NB4 (cell line): ENCODE measurements around the gene CACNA1A.

ENCODE experiments used
- DNase-seq: peaks from one replicate; pipeline ENCODE4 v3.0.0; 2010; ENCODE audit warnings: low read depth
- H3K4me3 ChIP-seq: one replicate; pipeline ENCODE4 v1.5.1; 2011; ENCODE audit warnings: mild to moderate bottlenecking, low read depth, low read length, moderate library complexity
- MYC ChIP-seq: IDR thresholded peaks from 2 replicates; pipeline ENCODE4 v1.6.1; 2011; ENCODE audit warnings: low read depth, low read length
- POLR2A ChIP-seq: IDR thresholded peaks from 2 replicates; pipeline ENCODE4 v1.6.1; 2011; ENCODE audit warnings: mild to moderate bottlenecking; ENCODE audit not compliant: insufficient read length; ENCODE audit errors: extremely low read depth
- TF ChIP-seq, protein P1 (sequence below): IDR thresholded peaks from one replicate; pipeline ENCODE4 v1.5.1; 2012; ENCODE audit warnings: low read depth, low read length
- TF ChIP-seq, protein P2 (sequence below): IDR thresholded peaks from 2 replicates; pipeline ENCODE4 v1.6.1; 2011; ENCODE audit warnings: low read depth, low read length

Gene CACNA1A

DNA sequence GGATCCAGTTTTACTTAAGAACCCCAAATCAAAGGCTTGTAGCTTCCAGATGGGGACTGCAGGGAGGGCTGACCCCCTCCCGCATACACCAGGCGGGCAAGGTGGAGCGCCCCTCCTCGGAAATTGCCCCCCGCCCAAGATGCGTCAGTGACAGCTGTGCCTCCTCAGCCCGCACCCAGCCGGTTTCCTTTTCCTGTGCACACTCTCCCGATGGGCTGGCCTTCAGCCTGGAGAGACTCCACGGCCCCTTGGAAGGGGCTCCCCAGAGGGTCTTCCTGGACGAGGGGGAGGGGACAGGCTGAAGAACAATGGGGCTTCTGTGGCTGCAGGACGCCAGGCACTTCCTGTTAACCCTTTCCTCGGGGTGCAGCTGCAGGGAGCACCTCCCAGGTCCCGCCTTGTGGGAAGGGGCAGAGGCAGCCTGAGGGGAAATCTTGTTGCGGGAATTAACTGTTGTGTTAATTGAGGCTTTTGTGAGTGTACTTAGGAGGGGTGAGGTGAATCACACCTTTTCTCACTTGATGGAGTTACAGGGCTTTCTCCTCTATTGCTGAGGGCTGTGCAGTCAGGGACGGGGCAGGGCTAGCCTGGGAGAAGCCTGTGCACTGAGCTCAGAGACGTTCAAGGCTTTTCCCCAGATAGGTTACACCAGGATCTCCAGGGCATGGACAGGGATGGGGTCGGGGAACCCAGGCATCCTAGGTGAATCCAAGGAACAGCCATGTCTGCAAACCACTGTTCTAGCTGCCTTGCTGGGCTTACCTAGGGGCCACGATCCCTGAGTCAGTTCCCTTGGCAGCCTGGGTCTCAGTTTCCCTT is 341.7 kb downstream of the CACNA1A start:
- no peak overlapping the region for H3K4me3 ChIP-seq
- TF ChIP-seq, protein P1, sequence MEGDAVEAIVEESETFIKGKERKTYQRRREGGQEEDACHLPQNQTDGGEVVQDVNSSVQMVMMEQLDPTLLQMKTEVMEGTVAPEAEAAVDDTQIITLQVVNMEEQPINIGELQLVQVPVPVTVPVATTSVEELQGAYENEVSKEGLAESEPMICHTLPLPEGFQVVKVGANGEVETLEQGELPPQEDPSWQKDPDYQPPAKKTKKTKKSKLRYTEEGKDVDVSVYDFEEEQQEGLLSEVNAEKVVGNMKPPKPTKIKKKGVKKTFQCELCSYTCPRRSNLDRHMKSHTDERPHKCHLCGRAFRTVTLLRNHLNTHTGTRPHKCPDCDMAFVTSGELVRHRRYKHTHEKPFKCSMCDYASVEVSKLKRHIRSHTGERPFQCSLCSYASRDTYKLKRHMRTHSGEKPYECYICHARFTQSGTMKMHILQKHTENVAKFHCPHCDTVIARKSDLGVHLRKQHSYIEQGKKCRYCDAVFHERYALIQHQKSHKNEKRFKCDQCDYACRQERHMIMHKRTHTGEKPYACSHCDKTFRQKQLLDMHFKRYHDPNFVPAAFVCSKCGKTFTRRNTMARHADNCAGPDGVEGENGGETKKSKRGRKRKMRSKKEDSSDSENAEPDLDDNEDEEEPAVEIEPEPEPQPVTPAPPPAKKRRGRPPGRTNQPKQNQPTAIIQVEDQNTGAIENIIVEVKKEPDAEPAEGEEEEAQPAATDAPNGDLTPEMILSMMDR = no peak
- TF ChIP-seq POLR2A = no peak
- TF ChIP-seq MYC = no peak
- TF ChIP-seq, protein P2, sequence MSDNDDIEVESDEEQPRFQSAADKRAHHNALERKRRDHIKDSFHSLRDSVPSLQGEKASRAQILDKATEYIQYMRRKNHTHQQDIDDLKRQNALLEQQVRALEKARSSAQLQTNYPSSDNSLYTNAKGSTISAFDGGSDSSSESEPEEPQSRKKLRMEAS = no peak
- DNase-seq = peak; percentile 82

DNA sequence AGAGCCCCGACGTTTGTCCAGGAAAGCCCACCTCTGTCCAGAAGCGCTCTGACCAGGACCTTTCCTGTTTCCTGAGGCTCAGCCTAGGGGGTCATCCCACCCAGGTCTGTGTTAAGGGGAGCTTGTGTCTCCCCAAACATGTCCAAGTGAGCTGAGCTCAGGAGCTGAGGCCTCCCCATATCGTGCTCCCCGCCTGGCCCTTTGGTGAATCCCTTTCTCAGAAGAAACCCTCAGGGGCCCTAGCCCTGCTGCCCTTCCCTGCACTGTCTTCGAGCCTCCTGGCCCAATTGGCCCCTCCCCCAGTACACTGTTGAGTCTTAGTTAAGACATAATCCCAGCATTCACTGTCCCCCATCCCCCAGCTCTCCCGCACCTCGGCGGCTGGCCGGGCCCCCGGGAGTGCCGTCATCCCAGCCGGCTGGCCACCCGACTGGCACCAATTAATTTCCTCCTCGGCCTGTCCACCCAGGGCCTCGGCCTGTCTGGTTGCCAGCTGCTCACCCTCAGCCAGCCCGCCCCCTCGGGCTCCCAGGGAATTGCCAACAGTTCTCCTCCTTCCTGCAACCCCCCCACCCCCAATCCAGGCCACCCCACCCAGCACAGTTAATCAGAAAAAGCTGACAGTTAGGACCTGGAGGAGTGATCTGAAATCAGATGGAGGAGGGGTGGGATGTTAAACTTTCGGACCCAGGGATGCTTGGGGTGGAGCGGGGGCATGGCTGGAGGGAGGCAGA is 342.5 kb downstream of the CACNA1A start:
- TF ChIP-seq, protein P1 = no peak
- no peak for TF ChIP-seq MYC
- TF ChIP-seq, protein P2 = no peak
- no peak for TF ChIP-seq POLR2A
- peak overlapping the region; percentile 28 for H3K4me3 ChIP-seq
- DNase-seq = peak; percentile 75

DNA sequence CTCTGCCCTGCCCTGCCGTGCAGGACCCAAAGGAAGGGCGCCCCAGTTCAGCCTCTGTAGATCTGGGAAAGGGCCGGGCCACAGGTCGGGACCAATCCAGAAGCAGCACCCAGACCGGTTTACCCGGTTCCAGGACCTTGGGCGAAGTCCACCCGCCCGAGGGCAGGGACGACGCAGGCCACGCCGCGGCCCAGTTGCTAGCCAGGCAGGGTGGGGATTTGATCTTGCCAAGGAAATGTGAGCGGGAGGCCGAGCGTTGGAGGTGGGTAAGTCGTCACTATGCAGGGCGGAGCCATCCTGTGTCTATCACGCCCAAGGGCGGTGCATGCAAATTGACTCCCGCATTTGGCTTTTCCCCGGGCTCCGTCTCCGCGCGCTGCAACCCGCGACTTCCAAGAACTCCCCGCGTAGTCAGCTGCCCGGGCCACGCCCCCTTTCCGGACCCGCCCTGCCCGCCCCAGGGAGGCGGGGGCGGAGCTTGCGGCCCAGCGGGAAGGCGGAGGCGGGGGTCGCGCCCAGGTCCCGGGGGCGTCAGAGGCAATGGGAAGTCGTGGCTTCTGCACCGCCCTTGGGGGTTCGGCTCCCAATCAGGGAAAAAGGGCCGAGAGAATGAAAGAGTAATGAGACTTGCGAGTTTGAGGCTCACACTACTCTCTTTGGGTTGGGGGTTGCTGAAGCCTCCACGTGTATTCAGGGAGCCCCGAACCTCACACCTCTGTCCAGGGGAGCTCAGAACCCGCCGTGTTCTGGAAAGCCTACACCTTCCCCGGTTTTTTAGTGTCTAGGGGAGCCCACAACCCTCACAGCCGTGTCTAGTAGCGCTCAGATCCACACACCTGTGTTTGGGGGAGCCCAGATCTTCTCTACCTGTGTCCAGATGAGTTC is 343.3 kb downstream of the CACNA1A start:
- H3K4me3 ChIP-seq = peak overlapping the region; percentile 35
- peak; percentile 96 for DNase-seq
- TF ChIP-seq MYC (peak; percentile 56; the same call in 1 of the 2 replicates), POLR2A (peak; percentile 38)
- TF ChIP-seq, protein P1 = no peak
- TF ChIP-seq, protein P2 = peak; percentile 9; the same call in 1 of the 2 replicates

DNA sequence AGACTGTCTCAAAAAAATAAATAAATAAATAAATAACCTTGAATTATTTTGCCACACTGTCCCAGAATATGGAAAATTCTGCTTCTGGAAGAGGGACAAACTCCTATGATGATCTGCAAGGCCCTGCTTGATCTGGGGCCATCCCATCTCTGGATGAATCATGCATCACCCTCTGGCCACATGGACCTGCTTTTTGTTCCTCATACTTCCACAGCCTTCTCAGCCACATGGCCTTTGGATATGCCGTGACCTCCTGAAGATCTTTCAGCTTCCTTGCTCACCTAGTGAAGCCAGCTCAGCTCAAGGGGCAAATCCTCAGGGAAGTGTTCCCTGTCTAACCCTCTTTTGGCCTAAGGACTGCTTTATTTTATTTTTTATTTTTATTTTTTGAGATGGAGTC is 345.7 kb downstream of the CACNA1A start:
- DNase-seq = peak; percentile 42
- TF ChIP-seq MYC = peak; percentile 77
- no peak for TF ChIP-seq POLR2A
- TF ChIP-seq, protein P2 = peak; percentile 75; the same call in 1 of the 2 replicates
- TF ChIP-seq, protein P1 = no peak
- no peak overlapping the region for H3K4me3 ChIP-seq

DNA sequence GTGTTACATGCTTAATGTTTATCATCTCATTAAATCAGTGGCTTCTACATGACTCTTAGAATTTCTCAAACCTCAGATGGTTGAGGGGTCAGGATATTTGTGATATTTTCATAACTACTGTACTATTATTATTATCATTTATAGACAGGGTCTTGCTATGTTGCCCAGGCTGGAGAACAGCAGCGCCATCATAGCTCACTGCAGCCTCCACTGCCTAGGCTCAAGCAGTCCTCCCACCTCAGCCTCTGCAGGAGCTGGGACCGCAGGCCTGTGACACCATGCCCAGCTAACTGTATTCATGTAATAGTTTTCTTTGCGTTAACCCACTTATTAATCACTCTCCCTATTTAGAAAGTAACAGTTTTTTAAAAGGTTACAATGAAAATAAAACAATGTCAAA is 346.6 kb downstream of the CACNA1A start:
- H3K4me3 ChIP-seq = no peak overlapping the region
- TF ChIP-seq MYC (no peak), POLR2A (no peak)
- TF ChIP-seq, protein P2 = no peak
- TF ChIP-seq, protein P1 = no peak
- DNase-seq = no peak
